T-helper 22 cell (primary cell): ENCODE data around the gene CDX2.

Experiments used
- DNase-seq: peaks from one replicate; pipeline ENCODE4 v3.0.0-alpha.2; 2020; ENCODE audit warnings: low read depth

The CDX2 gene

DNA sequence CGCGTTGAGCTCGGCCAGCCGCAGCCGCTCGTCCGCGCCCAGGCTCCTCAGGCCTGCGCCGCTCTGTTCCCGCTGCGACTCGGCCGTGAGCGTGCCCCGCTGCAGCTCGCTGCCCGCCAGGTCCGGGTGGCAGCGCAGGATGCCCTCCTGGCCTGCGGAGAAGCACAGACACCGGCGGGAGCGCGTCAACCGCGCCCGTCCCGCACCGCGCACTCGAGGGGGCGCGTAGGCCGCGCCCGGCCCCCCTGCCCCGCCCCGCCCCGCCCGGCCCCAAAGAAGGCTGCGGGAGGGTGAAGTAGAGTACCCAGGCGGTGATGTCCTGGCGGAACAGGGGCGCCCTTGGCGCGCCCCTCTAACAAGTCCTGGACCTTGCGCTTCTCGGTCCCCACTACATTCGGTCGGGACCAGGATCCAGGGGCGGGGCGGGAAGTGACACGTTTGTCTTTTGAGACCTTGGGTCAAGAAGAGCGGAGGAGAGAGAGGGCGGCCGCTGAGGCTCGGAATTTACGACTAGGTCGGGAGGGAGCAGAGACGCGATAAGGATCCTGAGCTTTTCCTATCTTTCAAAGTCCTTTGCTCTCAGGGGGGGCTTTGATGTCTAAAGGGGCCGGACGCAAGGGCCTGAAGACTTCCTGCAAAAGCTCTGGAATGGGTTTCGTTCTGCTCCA, 9.3 kb upstream of the CDX2 start:
- DNase-seq: no peak

DNA sequence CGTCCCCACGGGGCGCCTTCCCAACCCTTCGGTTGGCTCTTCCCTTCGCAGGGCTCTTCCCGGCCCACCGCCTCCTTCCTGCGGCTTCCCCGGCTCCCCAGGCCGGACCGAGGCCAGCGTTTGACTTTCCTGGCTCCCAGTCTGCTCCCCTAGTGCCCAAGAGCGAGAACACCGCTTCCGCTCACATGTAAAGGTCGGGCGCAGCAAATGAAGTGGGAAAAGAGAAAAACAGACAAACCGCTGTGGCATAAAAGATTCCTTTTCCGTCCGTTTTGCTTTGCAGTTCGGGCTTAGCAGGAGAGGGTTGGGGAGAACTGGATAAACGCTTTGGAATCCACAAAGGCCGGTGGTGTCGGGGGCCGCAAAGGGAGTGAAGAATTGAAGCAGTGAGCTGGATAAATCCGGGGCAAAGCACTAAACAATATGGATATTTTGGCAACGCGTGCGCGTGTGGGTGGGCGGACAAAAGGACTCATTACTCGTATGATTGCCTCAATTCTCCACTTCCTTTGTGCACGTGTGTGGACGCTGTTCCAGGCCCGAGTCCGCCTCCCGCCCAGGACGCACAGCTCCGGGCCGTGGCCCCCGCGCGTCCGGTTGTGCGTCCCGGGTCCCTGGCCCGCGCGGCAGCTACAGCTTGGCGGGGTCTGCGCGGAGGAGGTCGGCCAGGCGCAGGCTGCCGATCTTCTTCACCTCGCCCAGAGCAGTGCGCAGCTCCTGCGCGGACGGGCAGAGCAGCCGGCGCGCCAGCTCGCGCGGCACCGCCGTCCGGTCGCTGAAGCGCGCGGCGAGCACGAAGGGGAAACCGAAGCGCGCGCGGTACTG, 8.6 kb upstream of the CDX2 start:
- DNase-seq: no peak

DNA sequence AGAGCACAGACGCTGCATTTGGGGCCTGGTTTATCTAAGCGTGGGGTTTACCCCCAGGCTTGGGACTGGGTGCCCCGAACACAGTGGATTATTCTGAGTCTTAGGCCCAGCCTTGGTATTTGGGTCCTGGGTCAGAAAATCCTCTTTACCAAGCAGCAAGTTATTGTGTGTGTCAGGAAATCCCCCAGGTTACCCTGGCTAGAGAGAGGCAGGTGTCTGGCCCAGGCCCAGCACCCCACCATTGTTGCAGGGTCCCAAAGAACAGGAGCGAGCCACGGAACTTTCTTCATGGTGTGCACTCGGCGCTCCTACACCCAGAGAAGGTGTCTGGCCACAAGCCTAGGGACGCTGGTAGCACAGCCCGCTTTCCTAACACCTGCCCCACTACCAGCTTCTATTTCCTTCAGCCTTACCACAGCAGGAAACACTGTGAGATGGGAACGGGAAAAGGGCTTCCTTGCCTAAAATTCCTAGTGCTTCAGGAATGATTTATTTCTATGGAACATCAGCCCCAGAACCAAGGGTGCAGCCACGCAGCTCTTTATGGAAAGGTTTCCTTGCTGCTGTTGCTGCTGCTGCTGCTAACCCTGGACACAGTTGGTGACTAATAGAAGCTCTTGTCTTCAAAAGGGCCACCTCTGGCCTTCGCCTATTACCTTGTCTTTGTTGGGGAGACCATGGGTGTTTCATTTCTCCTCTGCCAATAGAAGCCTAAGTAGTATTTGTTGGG, 7.4 kb upstream of the CDX2 start:
- no peak for DNase-seq

DNA sequence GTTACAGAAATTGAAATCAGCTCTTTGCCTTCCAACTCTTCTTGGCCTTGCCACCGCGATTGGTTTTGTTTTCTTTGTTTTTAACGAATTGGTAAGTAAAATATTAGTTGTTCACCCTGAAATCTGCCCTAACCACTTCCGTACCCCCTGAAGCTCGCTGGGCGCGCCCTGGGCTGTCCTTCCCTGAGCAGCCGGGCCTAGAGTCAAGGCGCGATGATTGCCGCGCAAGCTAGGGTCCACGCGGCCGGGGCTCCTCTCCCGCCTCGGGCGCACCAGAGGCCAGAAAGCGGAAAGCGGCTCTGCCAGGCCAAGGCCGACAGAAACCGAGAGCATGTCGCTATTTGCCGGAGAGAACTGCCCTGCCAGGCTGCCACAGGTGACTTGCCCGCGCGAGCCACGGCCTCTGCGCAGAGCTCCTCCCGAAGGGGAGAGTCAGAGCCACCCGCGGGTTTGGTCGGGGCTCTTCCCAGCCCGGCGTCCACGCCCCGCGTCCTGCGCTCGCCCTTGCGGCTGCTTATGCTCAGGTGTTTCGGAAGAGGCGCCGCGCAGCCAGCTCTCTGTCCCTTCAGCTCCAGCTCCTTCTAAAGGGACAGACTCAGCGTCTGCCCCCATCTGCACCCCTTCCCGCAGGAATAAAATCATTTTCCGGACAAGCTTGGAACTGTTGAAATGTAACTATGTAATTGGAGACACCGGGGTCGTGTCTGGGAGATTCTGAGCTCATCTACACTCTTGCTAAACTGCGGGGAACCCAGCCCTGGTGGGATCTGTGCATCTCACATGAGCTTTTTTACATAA, 6.6 kb upstream of the CDX2 start:
- no peak for DNase-seq

DNA sequence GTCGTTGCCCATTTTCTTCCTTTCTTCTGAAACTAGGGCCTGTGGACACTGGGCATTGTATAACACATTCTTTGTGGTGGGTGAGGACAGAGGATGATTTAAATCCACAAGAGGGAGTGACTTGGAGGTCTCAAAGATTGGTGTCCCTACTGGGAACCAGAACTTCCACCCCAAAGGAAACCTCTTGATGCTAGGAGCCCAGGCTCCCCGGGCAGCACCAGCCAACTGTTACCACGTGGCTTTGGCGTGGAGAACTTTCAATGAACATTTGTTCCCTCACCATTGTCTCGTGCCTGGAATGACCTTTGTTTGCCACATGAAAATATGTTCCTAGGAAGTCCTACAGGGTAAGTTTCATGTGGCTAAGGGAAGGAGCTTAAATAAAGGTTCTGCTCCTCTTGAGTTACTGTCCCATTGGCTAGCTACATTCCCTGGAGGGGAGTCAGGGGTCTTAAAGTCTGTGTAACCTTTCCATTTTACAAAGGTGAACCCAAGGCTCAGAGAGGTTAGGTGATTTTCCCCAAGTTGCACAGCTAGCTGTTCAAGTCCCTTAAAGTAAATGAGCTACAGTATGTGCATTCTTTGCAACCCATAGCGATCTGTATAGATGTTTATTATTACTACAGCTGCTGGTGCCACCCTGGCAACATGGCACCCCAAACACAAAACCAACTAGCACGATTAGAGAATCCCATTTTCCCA, 5.0 kb upstream of the CDX2 start:
- no peak for DNase-seq

DNA sequence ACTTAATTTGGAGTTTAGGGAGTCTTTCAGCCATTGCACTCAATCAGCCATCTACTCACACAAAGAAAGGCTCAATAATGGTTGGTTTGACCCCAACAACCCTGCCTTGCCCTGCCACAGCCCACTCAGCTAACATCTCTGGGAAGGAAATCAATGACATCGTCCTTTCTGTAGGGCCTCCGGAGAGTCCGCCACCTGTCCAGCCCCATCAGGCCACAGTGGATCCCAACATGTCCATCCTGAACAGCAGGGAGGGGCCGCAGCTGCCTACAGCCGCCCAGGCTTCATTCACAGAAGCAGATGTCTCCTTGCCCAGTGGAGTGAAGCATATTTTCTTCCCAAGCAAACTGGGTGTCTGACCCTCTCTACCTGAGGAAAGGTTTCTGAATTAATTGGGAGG, 4.2 kb upstream of the CDX2 start:
- no peak for DNase-seq

DNA sequence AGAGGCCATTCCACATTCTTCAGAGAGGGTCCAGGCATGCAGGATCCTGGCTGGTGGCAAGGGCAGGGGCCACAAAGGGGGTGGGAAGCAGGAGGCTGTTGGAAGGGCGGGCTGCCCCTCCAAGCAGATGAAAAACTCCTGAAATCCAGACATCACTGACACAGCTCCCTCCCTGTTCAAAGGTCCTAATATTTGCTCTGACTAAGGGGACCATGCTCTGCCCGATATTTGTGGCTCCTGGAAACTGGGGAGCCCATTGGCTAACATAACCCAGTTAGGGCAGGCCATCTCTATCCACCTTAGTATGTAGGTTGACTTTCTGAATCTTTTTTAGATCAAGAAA, 3.3 kb upstream of the CDX2 start:
- DNase-seq: no peak

DNA sequence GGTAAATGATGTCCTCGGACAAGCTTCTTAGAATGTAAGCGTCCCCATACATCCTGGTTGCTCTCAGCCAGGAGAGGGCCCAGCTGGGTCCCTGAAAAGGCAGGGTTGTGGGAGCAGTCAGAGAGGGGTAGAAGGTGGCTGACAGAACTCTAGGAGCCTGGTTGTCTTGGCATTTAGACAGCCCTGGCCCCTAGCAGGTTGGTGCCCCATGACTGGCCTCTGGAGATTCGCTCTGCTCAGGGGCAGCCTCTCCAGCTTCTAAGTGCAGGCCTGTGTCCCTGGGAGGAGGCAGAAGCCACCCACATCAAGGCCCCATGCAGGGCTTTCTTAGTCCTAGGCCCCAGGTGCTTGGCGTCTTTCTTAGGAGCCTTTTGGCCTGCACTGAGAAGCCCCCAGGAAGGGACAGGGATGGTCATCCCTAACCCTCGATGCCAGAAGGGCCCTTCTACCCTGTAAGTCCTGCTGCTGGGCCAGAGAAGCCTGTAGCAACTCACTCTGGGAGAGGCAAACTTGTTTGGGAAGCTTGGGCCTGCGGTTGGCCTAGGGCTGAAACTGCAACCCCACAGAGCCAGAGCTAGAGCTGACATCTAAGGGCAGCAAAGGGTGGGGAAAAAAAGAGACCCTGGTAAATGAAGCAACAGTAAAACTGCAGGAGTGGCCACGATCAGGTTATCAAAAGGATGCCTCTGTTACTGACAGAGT, 2.8 kb upstream of the CDX2 start:
- DNase-seq: no peak

DNA sequence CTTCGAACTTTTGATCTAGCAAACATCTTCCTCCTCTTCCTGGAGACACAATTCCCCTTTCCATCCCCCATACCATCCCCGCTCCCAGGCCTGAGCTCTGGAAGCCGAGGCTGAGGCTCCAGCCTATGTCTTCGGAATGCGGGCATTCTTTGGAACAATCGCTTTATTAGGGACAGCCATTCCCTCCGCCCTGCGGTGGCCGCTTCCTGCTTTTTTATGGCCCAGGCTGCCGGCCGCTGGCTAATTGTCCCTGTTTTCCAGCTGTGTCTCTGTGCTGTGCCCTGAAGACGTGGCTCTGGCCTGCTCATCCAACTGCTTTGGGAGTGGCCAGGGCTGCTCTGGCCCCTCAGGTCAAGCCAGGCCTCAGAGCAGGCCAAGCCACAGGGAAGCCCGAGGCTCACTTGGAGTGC, 2.1 kb upstream of the CDX2 start:
- DNase-seq: no peak

DNA sequence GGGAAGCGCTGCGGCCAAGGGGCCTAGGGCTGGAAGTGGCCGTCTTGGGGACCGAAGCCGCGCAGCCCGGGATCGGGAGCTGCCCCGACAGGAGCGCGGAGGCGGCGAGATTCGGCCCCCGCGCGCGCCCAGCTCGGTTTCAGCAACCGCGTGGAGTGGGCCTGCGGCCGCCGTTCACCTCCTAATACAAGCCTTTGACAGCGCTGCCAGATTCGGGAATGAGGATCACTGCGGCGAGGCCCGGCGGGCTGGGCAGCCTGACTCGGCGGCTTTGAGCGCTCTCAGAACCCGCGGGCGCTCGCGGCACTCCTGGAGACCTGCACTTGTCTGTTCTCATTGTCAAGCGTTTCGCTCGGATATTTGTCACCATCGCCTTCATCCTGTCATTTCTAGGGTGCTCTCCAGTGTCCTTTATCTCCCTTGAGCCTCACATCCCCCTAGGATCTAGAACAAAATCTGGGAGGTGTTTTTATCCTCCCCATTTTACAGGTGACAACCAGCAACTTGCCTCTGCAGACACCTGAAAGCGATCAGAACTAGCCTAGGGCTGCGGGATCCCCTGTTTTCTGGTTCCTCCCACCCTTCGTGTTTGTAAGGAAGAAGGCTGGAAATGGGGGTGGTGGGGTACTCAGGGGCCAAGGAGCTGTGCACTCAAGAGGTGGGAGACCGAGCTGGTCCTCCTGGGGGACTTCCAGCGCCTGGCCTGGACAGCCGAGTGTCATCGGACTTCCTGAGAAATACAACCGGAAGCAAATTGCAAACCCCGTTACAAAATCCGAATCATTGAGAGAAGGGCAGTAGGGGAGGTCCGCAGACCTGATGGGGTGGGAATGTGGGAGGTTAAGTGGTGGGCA, 1.5 kb upstream of the CDX2 start:
- no peak for DNase-seq

DNA sequence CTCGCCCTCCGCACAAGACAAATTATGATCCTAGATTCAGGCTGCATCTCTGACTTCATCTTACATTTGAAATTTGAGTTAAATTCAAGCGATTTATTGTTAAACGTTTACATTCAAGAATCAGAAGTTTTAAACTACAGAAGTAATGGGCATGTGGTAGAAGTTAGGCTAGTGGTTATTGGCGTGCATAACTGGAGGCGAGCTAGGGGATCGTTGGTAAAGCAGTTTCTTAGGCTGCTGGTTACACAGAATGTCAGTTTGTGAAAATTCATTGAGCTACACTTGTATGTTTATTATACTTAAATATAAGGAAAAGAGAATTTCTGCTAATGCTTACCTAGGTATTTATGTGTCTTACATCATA, 733 bp upstream of the CDX2 start:
- no peak for DNase-seq

DNA sequence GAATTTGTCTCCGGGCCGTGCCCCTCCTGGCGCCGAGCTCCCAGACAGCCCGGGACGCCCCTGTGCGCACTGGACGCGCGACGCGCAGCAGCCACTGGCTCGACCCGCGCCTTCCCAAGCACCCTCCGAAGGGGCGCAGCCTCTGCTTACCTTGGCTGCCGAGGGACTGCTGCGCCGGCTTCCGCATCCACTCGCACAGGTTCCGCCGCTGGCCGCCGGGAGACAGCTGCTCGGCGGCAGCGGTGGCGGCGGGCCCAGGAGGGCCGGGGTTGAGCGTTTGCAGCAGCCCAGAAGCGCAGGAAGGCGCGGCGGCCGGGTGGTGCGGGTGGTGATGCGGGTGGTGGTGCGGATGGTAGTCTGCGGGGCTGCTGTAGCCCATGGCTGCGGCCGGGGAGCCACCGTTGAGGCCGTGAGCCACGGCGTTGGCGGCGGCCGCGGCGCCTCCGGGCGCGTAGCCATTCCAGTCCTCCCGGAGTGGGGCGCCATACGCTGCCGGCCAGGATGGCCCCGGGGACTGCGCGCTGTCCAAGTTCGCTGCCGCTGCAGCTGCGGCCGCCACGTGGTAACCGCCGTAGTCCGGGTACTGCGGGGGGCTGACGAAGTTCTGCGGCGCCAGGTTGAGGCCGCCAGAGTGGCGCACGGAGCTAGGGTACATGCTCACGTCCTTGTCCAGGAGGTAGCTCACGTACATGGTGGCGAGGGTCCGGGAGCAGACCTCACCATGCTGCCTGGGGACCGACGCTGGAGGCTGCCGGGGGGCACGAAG, 616 bp downstream of the CDX2 start:
- DNase-seq: no peak

DNA sequence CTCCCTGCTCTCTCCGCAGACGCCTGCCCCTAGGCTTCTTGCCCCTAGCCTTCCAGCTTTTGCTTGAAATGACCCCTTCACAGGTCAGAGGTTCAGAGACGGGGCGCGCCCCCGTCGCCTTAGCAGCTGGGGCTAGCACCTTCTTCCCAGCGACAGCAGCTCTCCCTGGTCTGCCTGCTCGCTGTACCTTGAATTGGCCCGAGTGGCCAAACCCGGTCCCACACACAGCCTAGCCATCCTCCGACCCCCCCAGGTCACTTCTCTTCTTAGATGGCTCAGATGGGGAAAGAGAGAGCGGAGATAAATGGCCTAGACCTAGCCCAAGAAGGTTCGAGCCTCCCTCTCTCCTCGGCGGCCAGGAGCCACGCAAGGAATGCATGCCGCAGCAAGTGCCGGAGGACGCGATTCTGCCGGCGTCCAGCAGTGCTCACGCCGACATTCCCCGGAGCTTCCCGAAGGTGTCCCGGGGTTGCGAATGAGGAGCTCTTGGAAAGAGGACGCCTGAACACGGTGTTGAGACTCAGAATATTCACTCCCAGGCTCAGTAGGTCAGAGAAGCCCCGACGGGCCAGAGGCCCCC, 1.3 kb downstream of the CDX2 start:
- no peak for DNase-seq

DNA sequence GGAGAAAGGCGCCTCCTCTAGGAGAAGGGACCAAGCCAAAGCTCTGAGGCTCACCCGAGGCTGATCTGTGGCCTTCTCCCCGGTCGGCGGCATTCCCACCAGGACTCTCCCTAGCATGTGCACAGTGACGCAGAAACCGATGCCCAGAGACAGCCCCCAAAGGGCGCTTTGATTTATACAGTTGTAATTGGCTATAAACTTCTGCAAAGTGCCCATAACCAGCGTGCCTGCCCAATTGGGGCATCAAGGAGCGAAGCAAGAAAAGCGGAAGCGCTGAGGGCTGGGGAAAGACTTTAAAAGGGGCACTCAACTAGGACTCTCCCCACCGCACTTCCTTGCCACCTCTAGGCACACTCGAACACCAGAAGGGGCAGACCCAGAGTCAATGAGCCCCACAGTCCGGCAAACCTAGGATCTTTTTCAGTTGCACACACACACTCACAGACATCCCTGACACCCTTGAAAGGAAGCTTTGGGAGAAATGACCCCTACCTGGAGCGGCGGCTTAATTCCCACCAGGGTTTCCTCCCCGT, 1.8 kb downstream of the CDX2 start:
- no peak for DNase-seq

DNA sequence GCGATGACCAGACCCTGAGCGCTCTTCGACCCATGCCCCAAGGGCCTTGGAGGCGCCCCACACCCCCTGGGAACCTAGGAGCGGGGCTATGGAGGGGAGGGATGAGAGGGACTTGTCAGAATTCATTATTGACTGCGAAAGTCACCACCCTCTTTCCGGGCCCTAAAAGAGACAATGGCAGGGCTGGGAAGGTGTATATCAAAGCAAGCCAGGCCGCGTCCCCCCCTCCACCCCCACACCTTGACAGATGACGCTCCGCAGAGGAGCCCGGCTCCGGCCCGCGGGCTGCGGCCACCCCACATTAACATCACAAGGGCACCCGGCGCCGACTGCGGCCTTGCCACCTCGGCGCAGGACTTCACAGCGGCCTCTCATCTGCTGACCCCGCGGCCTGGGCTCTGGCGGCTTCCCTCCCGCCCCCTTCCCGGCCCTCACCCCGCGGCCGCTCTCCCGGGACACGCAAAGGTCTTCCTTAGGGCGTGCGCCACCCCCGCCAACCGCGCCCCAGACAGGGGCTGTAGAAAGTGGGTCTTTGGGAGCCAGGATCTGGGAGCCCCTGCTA, 2.4 kb downstream of the CDX2 start:
- DNase-seq: no peak

DNA sequence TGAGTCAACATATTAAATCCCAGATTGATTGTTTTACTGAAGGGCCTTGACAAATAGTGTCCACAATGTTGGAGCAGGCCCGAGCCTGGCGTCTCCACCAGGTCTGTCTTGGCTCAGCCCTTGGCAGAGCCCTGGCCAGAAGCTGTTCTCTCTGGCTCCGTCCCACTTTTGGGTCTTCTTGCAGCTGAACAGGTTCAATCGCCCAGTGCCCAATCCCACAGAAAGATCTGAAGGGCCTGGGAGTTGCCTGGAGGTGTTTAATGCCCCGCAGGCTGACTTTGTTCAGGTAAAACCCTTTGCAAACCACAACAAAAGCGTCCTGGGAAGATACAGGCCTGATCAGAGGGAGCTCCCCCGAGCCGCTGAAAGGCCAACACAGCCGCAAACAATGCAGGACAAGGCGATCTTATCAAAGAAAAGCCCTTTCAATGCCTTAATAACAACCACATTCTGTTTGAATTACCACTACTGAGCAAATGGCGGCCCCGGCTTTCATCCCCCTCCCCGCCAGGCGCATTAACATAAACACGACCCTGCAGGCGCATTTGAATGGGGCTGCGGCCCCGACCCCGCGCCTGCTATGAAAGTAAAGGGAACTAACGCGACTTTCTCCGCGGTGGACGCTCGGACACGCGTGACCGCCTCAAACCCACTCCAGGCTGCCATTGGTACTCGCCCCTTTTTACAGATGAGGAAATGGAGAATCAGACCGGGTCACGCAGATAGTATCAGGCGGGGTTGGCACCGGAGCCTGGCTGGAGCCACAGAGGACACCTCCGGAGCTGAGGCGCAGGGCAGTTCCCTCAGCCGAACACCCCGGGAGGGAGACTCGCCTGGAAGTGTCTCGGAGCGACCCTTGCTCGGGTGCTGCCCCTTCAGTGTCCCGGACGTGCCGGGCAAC, 3.1 kb downstream of the CDX2 start:
- DNase-seq: no peak

DNA sequence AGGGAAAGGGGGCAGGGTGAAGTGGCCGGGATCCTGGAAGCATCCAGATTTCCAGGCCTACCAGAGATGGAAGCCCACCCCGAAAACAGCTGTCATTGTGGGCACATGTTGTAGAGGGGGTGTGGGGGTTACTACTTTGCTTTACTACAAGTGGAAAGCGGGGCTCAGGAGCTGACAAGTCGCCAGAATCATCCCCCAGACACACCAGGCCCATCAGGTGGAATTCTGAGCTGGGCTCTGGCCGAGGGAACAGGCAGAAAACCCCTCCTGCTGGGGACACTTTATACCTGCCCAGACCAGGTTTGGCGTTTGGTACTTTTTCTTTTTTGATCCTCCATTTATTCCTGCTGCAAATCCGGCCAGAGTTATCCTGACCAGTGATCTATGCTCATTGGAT, 3.8 kb downstream of the CDX2 start:
- no peak for DNase-seq
